ENCODE results near the gene STX1B. TPM values are rescaled to one million over a fixed set of nuclear protein-coding genes. Genes with fewer than 3 reads are reported as not detected.
A peak's percentile ranks its signal among the peaks of the same experiment; 100 is the strongest.

Gene STX1B
- total RNA-seq, 1 experiment from 2014 or later, result 1.3 TPM

DNA sequence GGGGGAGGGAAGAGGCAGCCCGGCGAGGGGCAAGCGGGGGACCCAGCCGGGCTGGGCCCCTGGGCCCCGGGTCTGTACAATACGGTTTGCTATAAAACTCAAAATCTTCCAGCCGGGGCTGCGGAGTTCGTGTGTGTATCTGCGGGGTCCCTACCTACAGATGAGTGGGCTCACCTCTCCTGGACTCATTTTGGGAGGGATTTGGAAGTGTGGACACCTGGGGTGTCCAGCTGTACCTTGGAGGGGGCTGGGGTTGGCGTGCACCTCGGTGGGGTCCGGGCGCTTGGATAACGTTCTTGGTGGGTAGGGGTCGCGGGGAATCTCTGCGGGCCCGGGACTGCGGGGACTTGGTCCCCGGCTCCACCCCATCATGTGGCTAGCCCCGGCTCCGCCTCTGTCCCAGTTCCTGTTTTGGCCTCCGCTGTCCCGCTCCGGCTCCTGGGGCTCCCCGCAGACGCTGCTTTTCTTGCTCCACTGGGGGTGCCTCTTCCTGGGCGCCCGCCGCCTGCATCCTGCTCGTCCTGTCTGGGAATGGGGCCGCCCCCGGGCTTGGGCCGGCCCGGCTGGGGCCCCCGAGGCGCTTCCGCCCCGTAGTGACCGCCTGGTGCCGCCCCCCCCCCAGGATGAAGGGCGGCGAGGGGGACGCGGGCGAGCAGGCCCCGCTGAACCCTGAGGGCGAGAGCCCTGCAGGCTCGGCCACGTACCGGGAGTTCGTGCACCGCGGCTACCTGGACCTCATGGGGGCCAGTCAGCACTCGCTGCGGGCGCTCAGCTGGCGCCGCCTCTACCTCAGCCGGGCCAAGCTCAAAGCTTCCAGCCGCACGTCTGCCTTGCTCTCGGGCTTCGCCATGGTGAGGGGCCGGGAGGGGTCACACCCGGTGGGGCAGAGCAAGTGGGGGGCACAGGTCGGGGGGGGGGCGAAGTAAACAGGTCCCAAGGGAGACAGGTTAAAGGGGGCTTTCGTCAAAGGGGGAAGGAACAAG, 61.5 kb downstream of the STX1B start, which contains the start of gene ORAI3:
ORAI3 (plus strand) TSS at position 402 of the 983 bp plus-strand sequence; CDS start at position 624, 222 bp downstream.
- intact Hi-C loops (cut with micrococcal nuclease; ENCODE audit: unreplicated experiment), result no loop called here
- Mint-ChIP-seq H3K9me3 (ENCODE audit: low read depth, unreplicated experiment) (no peaks in the 10 kb centered on the region), H3K4me1 (ENCODE audit: low read depth, unreplicated experiment) (peaks cover 19% of the 10 kb centered on the region), H3K4me3 (ENCODE audit: low read depth, unreplicated experiment) (peak within 1 kb of the TSS; percentile 80), H3K27ac (ENCODE audit: unreplicated experiment) (peak within 1 kb of the TSS; percentile 90), H3K36me3 (ENCODE audit: insufficient read depth, unreplicated experiment) (peaks cover 60% of the 10 kb centered on the region), H3K27me3 (ENCODE audit: unreplicated experiment) (no peaks in the 10 kb centered on the region)
- peak; percentile 76 for DNase-seq
- TF ChIP-seq, protein P1, sequence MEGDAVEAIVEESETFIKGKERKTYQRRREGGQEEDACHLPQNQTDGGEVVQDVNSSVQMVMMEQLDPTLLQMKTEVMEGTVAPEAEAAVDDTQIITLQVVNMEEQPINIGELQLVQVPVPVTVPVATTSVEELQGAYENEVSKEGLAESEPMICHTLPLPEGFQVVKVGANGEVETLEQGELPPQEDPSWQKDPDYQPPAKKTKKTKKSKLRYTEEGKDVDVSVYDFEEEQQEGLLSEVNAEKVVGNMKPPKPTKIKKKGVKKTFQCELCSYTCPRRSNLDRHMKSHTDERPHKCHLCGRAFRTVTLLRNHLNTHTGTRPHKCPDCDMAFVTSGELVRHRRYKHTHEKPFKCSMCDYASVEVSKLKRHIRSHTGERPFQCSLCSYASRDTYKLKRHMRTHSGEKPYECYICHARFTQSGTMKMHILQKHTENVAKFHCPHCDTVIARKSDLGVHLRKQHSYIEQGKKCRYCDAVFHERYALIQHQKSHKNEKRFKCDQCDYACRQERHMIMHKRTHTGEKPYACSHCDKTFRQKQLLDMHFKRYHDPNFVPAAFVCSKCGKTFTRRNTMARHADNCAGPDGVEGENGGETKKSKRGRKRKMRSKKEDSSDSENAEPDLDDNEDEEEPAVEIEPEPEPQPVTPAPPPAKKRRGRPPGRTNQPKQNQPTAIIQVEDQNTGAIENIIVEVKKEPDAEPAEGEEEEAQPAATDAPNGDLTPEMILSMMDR (IDR thresholded peaks at IDR 0.05; ENCODE audit: unreplicated experiment), result no peak
- CTCF ChIA-PET, result interaction anchor here (0.6 to 1.0 kb wide), 3 partner anchors 104 to 550 kb away, joined by 3 to 6 read pairs (median 4); partner anchors contain the start of gene PRSS8
- no TSS peak for BruUV-seq (replicated peaks)

DNA sequence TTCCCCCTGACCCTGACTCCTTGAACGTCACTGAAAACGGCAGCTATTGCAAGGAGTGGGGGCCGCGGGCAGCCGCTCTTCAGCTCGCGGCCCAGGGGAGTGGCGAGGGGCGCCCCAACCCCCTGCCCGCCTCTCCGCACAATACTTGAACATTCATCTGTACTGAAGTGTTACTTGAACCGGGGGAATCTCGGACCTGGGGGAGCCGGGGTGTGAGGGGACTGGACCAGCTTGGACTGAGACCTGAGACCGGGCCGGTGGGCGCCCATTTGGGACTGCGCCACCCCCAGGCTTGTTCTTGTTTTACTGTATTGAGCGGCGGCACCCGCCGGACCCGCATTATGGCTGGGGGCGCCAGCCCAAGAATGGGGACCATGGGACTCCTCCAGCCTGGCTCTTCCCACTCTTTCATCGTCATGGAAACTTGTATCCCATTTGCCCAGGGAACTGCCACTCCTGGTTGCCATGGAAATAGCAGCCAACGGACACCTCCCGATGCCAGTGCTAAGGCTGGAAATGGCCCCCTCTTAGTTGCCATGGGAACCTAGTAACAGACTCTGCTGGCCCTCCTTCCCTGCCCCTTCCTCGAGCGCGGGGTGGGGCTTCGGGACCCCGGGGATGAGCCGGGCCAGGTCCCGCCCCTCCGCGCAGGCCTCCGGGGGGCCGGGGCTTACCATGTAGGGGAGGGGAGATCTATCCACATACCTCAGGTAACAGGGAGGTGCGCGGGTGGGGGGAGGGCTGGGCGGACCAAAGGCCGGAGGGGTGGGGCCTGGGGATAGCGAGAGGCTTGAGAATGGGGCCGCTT, 62.4 kb downstream of the STX1B start:
- intact Hi-C loops (cut with micrococcal nuclease; ENCODE audit: unreplicated experiment), result no loop called here
- Mint-ChIP-seq H3K4me3 (ENCODE audit: low read depth, unreplicated experiment) (peak overlapping the region; percentile 80), H3K9me3 (ENCODE audit: low read depth, unreplicated experiment) (no peaks in the 10 kb centered on the region), H3K36me3 (ENCODE audit: insufficient read depth, unreplicated experiment) (peaks cover 59% of the 10 kb centered on the region), H3K27me3 (ENCODE audit: unreplicated experiment) (no peaks in the 10 kb centered on the region), H3K27ac (ENCODE audit: unreplicated experiment) (peak overlapping the region; percentile 90), H3K4me1 (ENCODE audit: low read depth, unreplicated experiment) (peaks cover 14% of the 10 kb centered on the region)
- no TSS peak for BruUV-seq (replicated peaks)
- TF ChIP-seq, protein P1 (IDR thresholded peaks at IDR 0.05; ENCODE audit: unreplicated experiment), result no peak
- DNase-seq, result peak; percentile 76
- CTCF ChIA-PET, result no interaction called here

DNA sequence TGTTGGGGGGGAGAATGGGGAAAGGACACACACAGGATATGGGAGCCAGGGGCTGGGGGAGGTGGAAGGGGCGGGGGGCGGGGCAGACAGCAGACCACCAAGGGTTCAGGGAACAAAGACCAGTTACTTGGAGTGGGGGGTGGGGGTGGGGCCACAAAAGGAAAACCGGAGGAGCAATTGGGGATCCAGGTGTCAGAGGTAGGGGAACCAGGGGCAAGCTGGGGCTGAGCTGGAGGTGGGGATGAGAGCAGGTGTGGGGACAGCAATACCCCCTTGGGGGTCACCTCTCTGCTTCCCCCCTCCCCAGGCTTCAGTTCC, 62.9 kb downstream of the STX1B start:
- no peaks in the 10 kb centered on the region for H3K9me3 Mint-ChIP-seq (ENCODE audit: low read depth, unreplicated experiment)
- no peak for DNase-seq
- no peak overlapping the region for H3K27ac Mint-ChIP-seq (ENCODE audit: unreplicated experiment)
- no peaks in the 10 kb centered on the region for H3K27me3 Mint-ChIP-seq (ENCODE audit: unreplicated experiment)
- TF ChIP-seq, protein P1 (IDR thresholded peaks at IDR 0.05; ENCODE audit: unreplicated experiment), result no peak
- intact Hi-C loops (cut with micrococcal nuclease; ENCODE audit: unreplicated experiment), result no loop called here
- H3K36me3 Mint-ChIP-seq (ENCODE audit: insufficient read depth, unreplicated experiment), result peaks cover 59% of the 10 kb centered on the region
- BruUV-seq (replicated peaks), result no TSS peak
- H3K4me3 Mint-ChIP-seq (ENCODE audit: low read depth, unreplicated experiment), result peak overlapping the region; percentile 3
- CTCF ChIA-PET, result interaction anchor here (0.6 kb wide), 1 partner anchor 24 kb away, joined by 12 read pairs; the partner anchor contains the start of gene FBXL19
- H3K4me1 Mint-ChIP-seq (ENCODE audit: low read depth, unreplicated experiment), result peaks cover 20% of the 10 kb centered on the region
